ENCODE results near the gene CYP24A1.
A peak's percentile ranks its signal among the peaks of the same experiment; 100 is the strongest.

CYP24A1 gene

GRCh38 chr20:54217762-54218161 is 44.0 kb upstream of the CYP24A1 start:
- Histone ChIP-seq H3K4me1 (peaks cover 6 to 42% (median 25%) of the 10 kb centered on the region in 10 experiments; a peak in 19 of 20 replicates), H3K9ac (no peak overlapping the region), H3K27ac (no peak overlapping the region), H3K9me3 (replicated peaks in 1 of 11) (no peaks in the 10 kb centered on the region), H3K36me3 (peaks cover 35 to 80% (median 55%) of the 10 kb centered on the region in 11 experiments), H3K27me3 (no peaks in the 10 kb centered on the region), H4K20me1 (peaks cover 0 to 41% (median 11%) of the 10 kb centered on the region in 11 experiments; a peak in 10 of 22 replicates), H3K4me3 (no peak overlapping the region), H3K4me2 (no peak overlapping the region)
- TF ChIP-seq Cebpa-rat (IDR thresholded peaks at IDR 0.05), result no peak

GRCh38 chr20:54215157-54215789 is 41.5 kb upstream of the CYP24A1 start:
- Histone ChIP-seq H3K4me3 (no peak overlapping the region), H3K9me3 (replicated peaks in 1 of 11) (no peaks in the 10 kb centered on the region), H3K36me3 (peaks cover 46 to 74% (median 58%) of the 10 kb centered on the region in 11 experiments), H4K20me1 (peaks cover 0 to 65% (median 20%) of the 10 kb centered on the region in 11 experiments; a peak in 13 of 22 replicates), H3K4me1 (peaks cover 18 to 34% (median 26%) of the 10 kb centered on the region in 10 experiments), H3K4me2 (no peak overlapping the region), H3K9ac (no peak overlapping the region), H3K27me3 (no peaks in the 10 kb centered on the region), H3K27ac (no peak overlapping the region)
- TF ChIP-seq Cebpa-rat (IDR thresholded peaks at IDR 0.05), result no peak

- Histone ChIP-seq H3K4me2 (no peak overlapping the region), H3K9me3 (replicated peaks in 1 of 11) (no peaks in the 10 kb centered on the region), H3K36me3 (peaks cover 46 to 75% (median 56%) of the 10 kb centered on the region in 11 experiments), H3K4me1 (peaks cover 20 to 40% (median 31%) of the 10 kb centered on the region in 10 experiments), H3K27ac (no peak overlapping the region), H3K9ac (no peak overlapping the region), H3K27me3 (no peaks in the 10 kb centered on the region), H3K4me3 (no peak overlapping the region), H4K20me1 (peaks cover 0 to 72% (median 27%) of the 10 kb centered on the region in 11 experiments; a peak in 13 of 22 replicates)
- TF ChIP-seq Cebpa-rat (IDR thresholded peaks at IDR 0.05), result no peak
Measured at GRCh38 chr20:54214566-54214965, 40.8 kb upstream of the CYP24A1 start.

- Histone ChIP-seq H3K4me1 (peaks cover 24 to 40% (median 34%) of the 10 kb centered on the region in 10 experiments), H3K36me3 (peaks cover 46 to 65% (median 51%) of the 10 kb centered on the region in 11 experiments), H3K27me3 (no peaks in the 10 kb centered on the region), H4K20me1 (peaks cover 0 to 79% (median 35%) of the 10 kb centered on the region in 11 experiments; a peak in 14 of 22 replicates), H3K27ac (no peak overlapping the region), H3K4me3 (no peak overlapping the region), H3K9me3 (replicated peaks in 1 of 11) (no peaks in the 10 kb centered on the region), H3K9ac (no peak overlapping the region), H3K4me2 (no peak overlapping the region; a peak in 1 of 22 replicates)
- no peak for TF ChIP-seq Cebpa-rat (IDR thresholded peaks at IDR 0.05)
Measured at GRCh38 chr20:54212871-54213270, 39.1 kb upstream of the CYP24A1 start.

GRCh38 chr20:54212226-54212625 is 38.4 kb upstream of the CYP24A1 start:
- Histone ChIP-seq H3K4me3 (no peak overlapping the region), H3K27me3 (no peaks in the 10 kb centered on the region), H3K4me2 (peak overlapping the region; percentile 8 to 69 (median 56); a peak in 21 of 22 replicates), H3K27ac (no peak overlapping the region), H3K36me3 (peaks cover 39 to 59% (median 48%) of the 10 kb centered on the region in 11 experiments), H3K9ac (no peak overlapping the region), H4K20me1 (peaks cover 0 to 73% (median 35%) of the 10 kb centered on the region in 11 experiments; a peak in 14 of 22 replicates), H3K9me3 (replicated peaks in 1 of 11) (no peaks in the 10 kb centered on the region), H3K4me1 (peaks cover 24 to 38% (median 34%) of the 10 kb centered on the region in 10 experiments)
- TF ChIP-seq Cebpa-rat (IDR thresholded peaks at IDR 0.05), result no peak

GRCh38 chr20:54209216-54209813 is 35.5 kb upstream of the CYP24A1 start:
- Histone ChIP-seq H4K20me1 (peaks cover 0 to 52% (median 28%) of the 10 kb centered on the region in 11 experiments; a peak in 13 of 22 replicates), H3K9me3 (replicated peaks in 1 of 11) (no peaks in the 10 kb centered on the region), H3K36me3 (peaks cover 11 to 29% (median 19%) of the 10 kb centered on the region in 11 experiments; a peak in 15 of 22 replicates), H3K4me3 (peak overlapping the region; percentile 90 to 99 (median 97)), H3K27ac (peak overlapping the region in 10 of 11 experiments; percentile 98 to 100 (median 100); a peak in 17 of 22 replicates), H3K4me1 (peaks cover 26 to 60% (median 35%) of the 10 kb centered on the region in 10 experiments), H3K27me3 (no peaks in the 10 kb centered on the region), H3K4me2 (peak overlapping the region; percentile 77 to 96 (median 87)), H3K9ac (peak overlapping the region; percentile 98 to 100 (median 100))
- TF ChIP-seq Cebpa-rat (IDR thresholded peaks at IDR 0.05), result no peak

- Histone ChIP-seq H3K27me3 (no peaks in the 10 kb centered on the region), H3K4me1 (peaks cover 30 to 66% (median 38%) of the 10 kb centered on the region in 10 experiments), H3K9me3 (replicated peaks in 1 of 11) (no peaks in the 10 kb centered on the region), H3K9ac (peak overlapping the region; percentile 98 to 100 (median 100)), H3K4me2 (peak overlapping the region; percentile 77 to 96 (median 87)), H4K20me1 (peaks cover 0 to 47% (median 24%) of the 10 kb centered on the region in 11 experiments; a peak in 12 of 22 replicates), H3K4me3 (peak overlapping the region; percentile 90 to 99 (median 97)), H3K36me3 (peaks cover 11 to 27% (median 17%) of the 10 kb centered on the region in 11 experiments; a peak in 14 of 22 replicates), H3K27ac (peak overlapping the region; percentile 98 to 100 (median 100))
- no peak for TF ChIP-seq Cebpa-rat (IDR thresholded peaks at IDR 0.05)
Measured at GRCh38 chr20:54208548-54209176, 34.9 kb upstream of the CYP24A1 start.

GRCh38 chr20:54207743-54208547 is 34.2 kb upstream of the CYP24A1 start, which contains the start of gene PFDN4:
TSS of gene PFDN4 (plus strand) at chr20:54208087. CDS start at chr20:54208101, 14 bp downstream.
- Histone ChIP-seq H3K4me1 (peaks cover 34 to 73% (median 38%) of the 10 kb centered on the region in 10 experiments), H3K9me3 (replicated peaks in 1 of 11) (no peaks in the 10 kb centered on the region), H3K36me3 (peaks cover 8 to 27% (median 17%) of the 10 kb centered on the region in 11 experiments; a peak in 14 of 22 replicates), H3K4me3 (peak within 1 kb of the TSS; percentile 90 to 99 (median 97)), H3K27ac (peak within 1 kb of the TSS; percentile 98 to 100 (median 100)), H3K9ac (peak within 1 kb of the TSS; percentile 98 to 100 (median 100)), H4K20me1 (peaks cover 0 to 42% (median 16%) of the 10 kb centered on the region in 11 experiments; a peak in 10 of 22 replicates), H3K4me2 (peak within 1 kb of the TSS; percentile 77 to 96 (median 87)), H3K27me3 (no peaks in the 10 kb centered on the region)
- no peak for TF ChIP-seq Cebpa-rat (IDR thresholded peaks at IDR 0.05)

Measured in BLaER1 treated with 17β-estradiol and CSF1 and Interleukin-3, amounts not matched to agents 10 nM and 100 nM (cell line).